Suprapubic skin (tissue), 4 donors: ENCODE data around the gene MCRIP2. TPM values are rescaled to one million over a fixed set of nuclear protein-coding genes. Genes with fewer than 3 reads are reported as not detected.

Experiments used
- DNase-seq, 2 donors: peaks; one replicate each; pipeline ENCODE4 v3.0.0-alpha.2; 2019; ENCODE audit warnings: low spot score in 2 of 2
- H3K27ac ChIP-seq: fragments of 200-600 bp; sonication (generic); one replicate; pipeline ENCODE4 v1.5.1; 2019
- H3K27me3 ChIP-seq: fragments of 200-600 bp; sonication (generic); one replicate; pipeline ENCODE4 v1.5.1; 2019
- H3K36me3 ChIP-seq: fragments of 200-600 bp; sonication (generic); one replicate; pipeline ENCODE4 v1.5.1; 2019
- H3K4me1 ChIP-seq: fragments of 200-600 bp; sonication (generic); one replicate; pipeline ENCODE4 v1.5.1; 2019
- H3K4me3 ChIP-seq: fragments of 200-600 bp; sonication (generic); one replicate; pipeline ENCODE4 v1.5.1; 2019; ENCODE audit warnings: mild to moderate bottlenecking
- H3K9me3 ChIP-seq: fragments of 200-600 bp; sonication (generic); one replicate; pipeline ENCODE4 v1.5.1; 2019
- CTCF ChIP-seq, 2 donors: fragments of 200-600 bp in 1 of 2; fragments of 450-650 bp in 1 of 2; sonication (generic) in 1 of 2; IDR thresholded peaks; one replicate each; pipeline ENCODE4 v1.5.1; 2016 to 2019; ENCODE audit warnings: antibody characterized with exemption in 2 of 2, mild to moderate bottlenecking in 1 of 2, moderate library complexity in 1 of 2
- EP300 ChIP-seq: sonication (generic); formaldehyde crosslinking; IDR thresholded peaks from one replicate; pipeline ENCODE4 v1.6.1; 2017; ENCODE audit warnings: antibody characterized with exemption
- POLR2A ChIP-seq, 2 donors: fragments of 450-650 bp; IDR thresholded peaks; one replicate each; pipeline ENCODE4 v1.6.1; 2017; ENCODE audit warnings: antibody characterized with exemption in 2 of 2, mild to moderate bottlenecking in 2 of 2, moderate library complexity in 2 of 2
- POLR2AphosphoS5 ChIP-seq, 3 donors: sonication (generic); formaldehyde crosslinking; IDR thresholded peaks; one replicate each; pipeline ENCODE4 v1.6.1; 2017; ENCODE audit warnings: antibody characterized with exemption in 3 of 3
- WGBS: methylation state at CpG from one replicate; pipeline ENCODE4 v1.1.5; 2018; 5-methylcytosine and 5-hydroxymethylcytosine counted together
- total RNA-seq, 4 donors: library from RNA; depleted of rRNA; stranded (reverse); fragments of >200 nt; gene quantifications; one replicate each; pipeline ENCODE4 v1.1.0, GENCODE V29; 2016

MCRIP2 gene
- total RNA-seq, 4 donors from 2014 or later, result 10.3 to 29.8 (median 24.2) TPM

- H3K9me3 ChIP-seq, result no peaks in the 10 kb centered on the region
- no peak overlapping the region for H3K27ac ChIP-seq
- H3K27me3 ChIP-seq, result no peaks in the 10 kb centered on the region
- TF ChIP-seq POLR2A (IDR thresholded peaks at IDR 0.05) (no peak), CTCF (IDR thresholded peaks at IDR 0.05) (no peak), EP300 (no peak), POLR2AphosphoS5 (IDR thresholded peaks at IDR 0.05) (no peak)
- H3K4me3 ChIP-seq, result no peak overlapping the region
- peaks cover 43% of the 10 kb centered on the region for H3K4me1 ChIP-seq
- peaks cover 8% of the 10 kb centered on the region for H3K36me3 ChIP-seq
- DNase-seq, result no peak
- WGBS, result 54% methylated on average over 6 of the region's 9 CpGs
These were observed 2.8 kb upstream of the MCRIP2 start for GRCh38 chr16:638836-639235.

GRCh38 chr16:640614-641013, 1.0 kb upstream of the MCRIP2 start:
- Histone ChIP-seq H3K9me3 (no peaks in the 10 kb centered on the region), H3K36me3 (no peaks in the 10 kb centered on the region), H3K4me1 (peaks cover 35% of the 10 kb centered on the region), H3K4me3 (peak overlapping the region; percentile 89), H3K27ac (no peak overlapping the region), H3K27me3 (no peaks in the 10 kb centered on the region)
- TF ChIP-seq CTCF (IDR thresholded peaks at IDR 0.05), result no peak
- TF ChIP-seq POLR2AphosphoS5 (IDR thresholded peaks at IDR 0.05), result no peak
- no peak for TF ChIP-seq EP300
- TF ChIP-seq POLR2A (IDR thresholded peaks at IDR 0.05), result no peak
- 80% methylated on average over 2 of the region's 5 CpGs for WGBS
- DNase-seq, result no peak

GRCh38 chr16:642189-643049, 791 bp downstream of the MCRIP2 start:
- DNase-seq, result no peak
- H3K4me3 ChIP-seq, result peak overlapping the region; percentile 89
- H3K9me3 ChIP-seq, result no peaks in the 10 kb centered on the region
- H3K27me3 ChIP-seq, result no peaks in the 10 kb centered on the region
- H3K36me3 ChIP-seq, result no peaks in the 10 kb centered on the region
- H3K27ac ChIP-seq, result peak overlapping the region; percentile 84
- TF ChIP-seq POLR2AphosphoS5 (IDR thresholded peaks at IDR 0.05) (no peak), CTCF (IDR thresholded peaks at IDR 0.05) (no peak), EP300 (no peak), POLR2A (IDR thresholded peaks at IDR 0.05) (no peak)
- 65% methylated on average over 5 of the region's 72 CpGs for WGBS
- H3K4me1 ChIP-seq, result peaks cover 45% of the 10 kb centered on the region

DNA sequence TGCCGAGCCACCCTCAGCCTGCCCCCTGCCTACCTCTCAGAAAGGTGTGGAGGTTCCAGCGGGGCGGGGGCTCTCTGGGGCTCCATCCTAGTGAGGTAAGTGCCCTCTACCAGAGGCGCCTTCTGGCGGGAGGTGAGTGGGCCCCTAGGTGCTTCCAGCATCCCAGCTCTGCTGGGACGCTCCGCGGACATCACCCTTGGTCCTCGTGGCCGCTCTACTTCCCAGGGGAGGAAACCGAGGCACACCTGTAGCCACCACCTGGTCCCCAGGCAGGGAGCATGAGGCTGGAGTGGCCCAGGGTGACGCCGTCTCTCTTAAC, 1.4 kb downstream of the MCRIP2 start:
- TF ChIP-seq POLR2A (IDR thresholded peaks at IDR 0.05) (no peak), POLR2AphosphoS5 (IDR thresholded peaks at IDR 0.05) (no peak), EP300 (no peak), CTCF (IDR thresholded peaks at IDR 0.05) (no peak)
- Histone ChIP-seq H3K27me3 (no peaks in the 10 kb centered on the region), H3K4me1 (peaks cover 48% of the 10 kb centered on the region), H3K36me3 (no peaks in the 10 kb centered on the region), H3K9me3 (no peaks in the 10 kb centered on the region), H3K4me3 (peak overlapping the region; percentile 89), H3K27ac (peak overlapping the region; percentile 84)
- 70% methylated on average over 2 of the region's 13 CpGs for WGBS
- DNase-seq, result no peak

DNA sequence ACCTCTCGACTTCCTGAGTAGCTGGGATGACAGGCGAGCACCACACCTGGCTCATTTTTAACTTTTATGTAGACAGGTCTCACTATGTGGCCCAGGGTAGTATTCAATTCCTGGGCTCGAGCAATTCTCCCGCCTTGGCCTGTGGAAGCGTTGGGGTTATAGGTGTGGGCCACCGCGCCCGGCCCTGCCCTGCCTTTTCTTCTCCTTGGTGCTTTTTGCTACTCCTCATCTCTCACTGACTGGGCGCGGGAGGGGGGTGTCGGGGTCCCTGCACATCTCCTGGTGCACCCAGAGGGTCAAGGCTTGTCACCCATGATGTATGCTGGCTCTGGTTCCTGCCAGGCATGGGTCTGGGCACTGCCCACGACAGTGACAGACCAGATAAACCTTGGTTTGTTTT, 2.9 kb downstream of the MCRIP2 start:
- Histone ChIP-seq H3K4me1 (peaks cover 61% of the 10 kb centered on the region), H3K9me3 (no peaks in the 10 kb centered on the region), H3K27me3 (no peaks in the 10 kb centered on the region), H3K27ac (no peak overlapping the region), H3K36me3 (no peaks in the 10 kb centered on the region), H3K4me3 (no peak overlapping the region)
- 85% methylated on average over 12 of the region's 12 CpGs for WGBS
- DNase-seq, result no peak
- TF ChIP-seq POLR2AphosphoS5 (IDR thresholded peaks at IDR 0.05) (no peak), CTCF (IDR thresholded peaks at IDR 0.05) (no peak), POLR2A (IDR thresholded peaks at IDR 0.05) (no peak), EP300 (no peak)
